ENCODE results near the gene MAPK6.
A peak's percentile ranks its signal among the peaks of the same experiment; 100 is the strongest.

MAPK6 gene

GRCh38 chr15:51971375-51972133 lies 47.5 kb upstream of the MAPK6 start, which contains the start of gene LEO1 (continued):
- no peak for TF ChIP-seq ZNF423 (tag by site-specific recombination; IDR thresholded peaks at IDR 0.05)
- TF ChIP-seq FEZF1 (tag by site-specific recombination; IDR thresholded peaks at IDR 0.05), result no peak
- TF ChIP-seq, protein P1, sequence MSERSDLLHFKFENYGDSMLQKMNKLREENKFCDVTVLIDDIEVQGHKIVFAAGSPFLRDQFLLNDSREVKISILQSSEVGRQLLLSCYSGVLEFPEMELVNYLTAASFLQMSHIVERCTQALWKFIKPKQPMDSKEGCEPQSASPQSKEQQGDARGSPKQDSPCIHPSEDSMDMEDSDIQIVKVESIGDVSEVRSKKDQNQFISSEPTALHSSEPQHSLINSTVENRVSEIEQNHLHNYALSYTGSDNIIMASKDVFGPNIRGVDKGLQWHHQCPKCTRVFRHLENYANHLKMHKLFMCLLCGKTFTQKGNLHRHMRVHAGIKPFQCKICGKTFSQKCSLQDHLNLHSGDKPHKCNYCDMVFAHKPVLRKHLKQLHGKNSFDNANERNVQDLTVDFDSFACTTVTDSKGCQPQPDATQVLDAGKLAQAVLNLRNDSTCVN (tag by site-specific recombination; optimal IDR thresholded peaks at IDR 0.05), result peak; percentile 57
- no peak; the same call in 1 of the 2 replicates for TF ChIP-seq ZNF324 (tag by site-specific recombination; IDR thresholded peaks at IDR 0.05)
- no peak for TF ChIP-seq ZNF488 (tag by site-specific recombination; IDR thresholded peaks at IDR 0.05)
- TF ChIP-seq ZNF555 (tag by site-specific recombination; conservative IDR thresholded peaks at IDR 0.05), result no peak
- no peak for TF ChIP-seq SCRT1 (tag by site-specific recombination; IDR thresholded peaks at IDR 0.05; ENCODE audit: borderline replicate concordance)
- TF ChIP-seq ZNF623 (tag by site-specific recombination; IDR thresholded peaks at IDR 0.05), result no peak
- TF ChIP-seq TRIM28 (IDR thresholded peaks at IDR 0.05; ENCODE audit: borderline replicate concordance, low read length), result no peak
- TF ChIP-seq ZNF404 (tag by site-specific recombination; IDR thresholded peaks at IDR 0.05), result no peak
- TF ChIP-seq ZBTB7A (tag by site-specific recombination; IDR thresholded peaks at IDR 0.05; ENCODE audit: low read depth), result no peak
- no peak for TF ChIP-seq ZNF214 (tag by site-specific recombination; IDR thresholded peaks at IDR 0.05; ENCODE audit: borderline replicate concordance)
- no peak for TF ChIP-seq SCRT2 (tag by site-specific recombination; IDR thresholded peaks at IDR 0.05)
- TF ChIP-seq ZNF19 (tag by site-specific recombination; IDR thresholded peaks at IDR 0.05; ENCODE audit: low read depth), result no peak
- TF ChIP-seq, protein P2, sequence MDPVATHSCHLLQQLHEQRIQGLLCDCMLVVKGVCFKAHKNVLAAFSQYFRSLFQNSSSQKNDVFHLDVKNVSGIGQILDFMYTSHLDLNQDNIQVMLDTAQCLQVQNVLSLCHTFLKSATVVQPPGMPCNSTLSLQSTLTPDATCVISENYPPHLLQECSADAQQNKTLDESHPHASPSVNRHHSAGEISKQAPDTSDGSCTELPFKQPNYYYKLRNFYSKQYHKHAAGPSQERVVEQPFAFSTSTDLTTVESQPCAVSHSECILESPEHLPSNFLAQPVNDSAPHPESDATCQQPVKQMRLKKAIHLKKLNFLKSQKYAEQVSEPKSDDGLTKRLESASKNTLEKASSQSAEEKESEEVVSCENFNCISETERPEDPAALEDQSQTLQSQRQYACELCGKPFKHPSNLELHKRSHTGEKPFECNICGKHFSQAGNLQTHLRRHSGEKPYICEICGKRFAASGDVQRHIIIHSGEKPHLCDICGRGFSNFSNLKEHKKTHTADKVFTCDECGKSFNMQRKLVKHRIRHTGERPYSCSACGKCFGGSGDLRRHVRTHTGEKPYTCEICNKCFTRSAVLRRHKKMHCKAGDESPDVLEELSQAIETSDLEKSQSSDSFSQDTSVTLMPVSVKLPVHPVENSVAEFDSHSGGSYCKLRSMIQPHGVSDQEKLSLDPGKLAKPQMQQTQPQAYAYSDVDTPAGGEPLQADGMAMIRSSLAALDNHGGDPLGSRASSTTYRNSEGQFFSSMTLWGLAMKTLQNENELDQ (tag by site-specific recombination; IDR thresholded peaks at IDR 0.05; ENCODE audit: low read depth), result no peak
- TF ChIP-seq ZNF830 (tag by site-specific recombination; IDR thresholded peaks at IDR 0.05; ENCODE audit: low read depth), result no peak
- TF ChIP-seq ZNF777 (tag by site-specific recombination; IDR thresholded peaks at IDR 0.05; ENCODE audit: borderline replicate concordance), result no peak
- TF ChIP-seq ZNF140 (tag by site-specific recombination; IDR thresholded peaks at IDR 0.05), result no peak
- no peak for TF ChIP-seq ZNF626 (tag by site-specific recombination; IDR thresholded peaks at IDR 0.05)
- no peak for TF ChIP-seq ZNF791 (tag by site-specific recombination; IDR thresholded peaks at IDR 0.05)
- no peak for TF ChIP-seq ZNF26 (tag by site-specific recombination; IDR thresholded peaks at IDR 0.05)
- peak; percentile 15; the same call in 1 of the 2 replicates for TF ChIP-seq ZNF660 (tag by site-specific recombination; IDR thresholded peaks at IDR 0.05)
- no peak for TF ChIP-seq ZFP41 (tag by site-specific recombination; IDR thresholded peaks at IDR 0.05; ENCODE audit: borderline replicate concordance)
- no peak for TF ChIP-seq ZNF639 (tag by site-specific recombination; IDR thresholded peaks at IDR 0.05)
- no peak for TF ChIP-seq ZNF785 (tag by site-specific recombination; IDR thresholded peaks at IDR 0.05)
- peak; percentile 85; the same call in 1 of the 2 replicates for TF ChIP-seq ZNF2 (tag by site-specific recombination; IDR thresholded peaks at IDR 0.05)
- no peak for TF ChIP-seq ZNF175 (tag by site-specific recombination; IDR thresholded peaks at IDR 0.05)
- TF ChIP-seq ZNF629 (tag by site-specific recombination; IDR thresholded peaks at IDR 0.05), result peak; percentile 39
- TF ChIP-seq, protein P3, sequence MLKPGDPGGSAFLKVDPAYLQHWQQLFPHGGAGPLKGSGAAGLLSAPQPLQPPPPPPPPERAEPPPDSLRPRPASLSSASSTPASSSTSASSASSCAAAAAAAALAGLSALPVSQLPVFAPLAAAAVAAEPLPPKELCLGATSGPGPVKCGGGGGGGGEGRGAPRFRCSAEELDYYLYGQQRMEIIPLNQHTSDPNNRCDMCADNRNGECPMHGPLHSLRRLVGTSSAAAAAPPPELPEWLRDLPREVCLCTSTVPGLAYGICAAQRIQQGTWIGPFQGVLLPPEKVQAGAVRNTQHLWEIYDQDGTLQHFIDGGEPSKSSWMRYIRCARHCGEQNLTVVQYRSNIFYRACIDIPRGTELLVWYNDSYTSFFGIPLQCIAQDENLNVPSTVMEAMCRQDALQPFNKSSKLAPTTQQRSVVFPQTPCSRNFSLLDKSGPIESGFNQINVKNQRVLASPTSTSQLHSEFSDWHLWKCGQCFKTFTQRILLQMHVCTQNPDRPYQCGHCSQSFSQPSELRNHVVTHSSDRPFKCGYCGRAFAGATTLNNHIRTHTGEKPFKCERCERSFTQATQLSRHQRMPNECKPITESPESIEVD (tag by site-specific recombination; IDR thresholded peaks at IDR 0.05), result no peak
- TF ChIP-seq ZNF132 (tag by site-specific recombination; IDR thresholded peaks at IDR 0.05; ENCODE audit: borderline replicate concordance), result no peak
- no peak for TF ChIP-seq HOXC10 (CRISPR knock-in tag; IDR thresholded peaks at IDR 0.05)
- TF ChIP-seq MEIS1 (CRISPR knock-in tag; IDR thresholded peaks at IDR 0.05; ENCODE audit: borderline replicate concordance), result no peak
